NOMO-1 treated with DMSO at 0.1 percent for 48 hours (cell line): ENCODE measurements around the gene LRRC36.
A peak's percentile ranks its signal among the peaks of the same experiment; 100 is the strongest.
"Not testable (repeated sequence)": the region's sequence is repeated elsewhere in the genome, so short reads cannot be mapped to it uniquely, and the experiment has no call there.

Experiments used
- DNase-seq: peaks from one replicate; lab custom pipeline; 2025; ENCODE audit not compliant: unreplicated experiment; lab: John Stamatoyannopoulos, UW

Gene LRRC36

GRCh38 chr16:67341250-67341649 is 14.6 kb downstream of the LRRC36 start:
- DNase-seq, result no peak

GRCh38 chr16:67342616-67343015 is 16.0 kb downstream of the LRRC36 start:
- no peak for DNase-seq

- DNase-seq, result no peak
Measured at GRCh38 chr16:67345401-67345800, 18.8 kb downstream of the LRRC36 start.

GRCh38 chr16:67346341-67346740 is 19.7 kb downstream of the LRRC36 start:
- DNase-seq, result no peak

GRCh38 chr16:67349172-67349571 is 22.6 kb downstream of the LRRC36 start:
- peak; percentile 33 for DNase-seq

GRCh38 chr16:67350324-67350723 is 23.7 kb downstream of the LRRC36 start:
- DNase-seq, result no peak

- not testable (repeated sequence) for DNase-seq
Measured at GRCh38 chr16:67352463-67352862, 25.8 kb downstream of the LRRC36 start.

- DNase-seq, result no peak
Measured at GRCh38 chr16:67356396-67356795, 29.8 kb downstream of the LRRC36 start.

- DNase-seq, result no peak
Measured at GRCh38 chr16:67357561-67357960, 30.9 kb downstream of the LRRC36 start.

- DNase-seq, result not testable (repeated sequence)
Measured at GRCh38 chr16:67359540-67360269, 33.1 kb downstream of the LRRC36 start.

- DNase-seq, result no peak
Measured at GRCh38 chr16:67361038-67361437, 34.4 kb downstream of the LRRC36 start.

GRCh38 chr16:67364600-67365235 is 38.1 kb downstream of the LRRC36 start:
- DNase-seq, result peak; percentile 69

GRCh38 chr16:67370661-67371060 is 44.0 kb downstream of the LRRC36 start:
- no peak for DNase-seq

GRCh38 chr16:67372664-67373063 is 46.0 kb downstream of the LRRC36 start:
- peak; percentile 40 for DNase-seq

GRCh38 chr16:67376012-67376411 is 49.4 kb downstream of the LRRC36 start:
- not testable (repeated sequence) for DNase-seq

GRCh38 chr16:67378642-67379041 is 52.0 kb downstream of the LRRC36 start:
- no peak for DNase-seq

- DNase-seq, result no peak
Measured at GRCh38 chr16:67383284-67383683, 56.7 kb downstream of the LRRC36 start.

GRCh38 chr16:67384778-67385510 is 58.3 kb downstream of the LRRC36 start:
- DNase-seq, result no peak

GRCh38 chr16:67386861-67387455 is 60.3 kb downstream of the LRRC36 start:
- DNase-seq, result no peak

- no peak for DNase-seq
Measured at GRCh38 chr16:67387479-67388079, 61.0 kb downstream of the LRRC36 start.

GRCh38 chr16:67388191-67388590 is 61.6 kb downstream of the LRRC36 start:
- DNase-seq, result no peak
